H1 (cell line): ENCODE results near the gene BASP1. TPM values are rescaled to one million over a fixed set of nuclear protein-coding genes. Genes with fewer than 3 reads are reported as not detected.

Source experiments
- CTCF ChIA-PET: fragments of 300-600 bp; sonication (Branson Sonifier 250); formaldehyde crosslinking; loops from one replicate; lab custom pipeline; 2021; ENCODE audit not compliant: partially characterized antibody; lab: Charles Lee
- POLR2A ChIA-PET: fragments of 300-600 bp; sonication (Branson Sonifier 250); formaldehyde crosslinking; loops from one replicate; lab custom pipeline; 2021; ENCODE audit warnings: inconsistent platforms; ENCODE audit not compliant: partially characterized antibody; lab: Charles Lee
- DNase-seq, 2 experiments: peaks; one replicate each; pipeline versions ENCODE4 v3.0.0 to v3.0.0-alpha.2; 2010 to 2022; ENCODE audit warnings: low spot score in 2 of 2, low read depth in 1 of 2, mixed read lengths in 1 of 2
- FAIRE-seq: peaks from 2 replicates; lab custom pipeline; 2011; peaks lifted over from hg19 to GRCh38; lab: Jason Lieb, UNC
- H2AFZ ChIP-seq: 2 replicates; pipeline ENCODE4 v1.8.1; 2012; ENCODE audit warnings: low read length, inconsistent platforms
- H2AK5ac ChIP-seq: 2 replicates; pipeline ENCODE4 v1.6.1; 2013; ENCODE audit warnings: low read depth, low read length
- H2BK120ac ChIP-seq: replicated peaks from 2 replicates; pipeline ENCODE3; 2013; ENCODE audit warnings: low read depth, low read length, inconsistent platforms
- H2BK12ac ChIP-seq: 2 replicates; pipeline ENCODE4 v1.6.1; 2013; ENCODE audit warnings: low read depth, low read length
- H2BK15ac ChIP-seq: 2 replicates; pipeline ENCODE4 v1.6.1; 2013; ENCODE audit warnings: low read length
- H2BK20ac ChIP-seq: 2 replicates; pipeline ENCODE4 v1.6.1; 2013; ENCODE audit warnings: low read length
- H2BK5ac ChIP-seq: 2 replicates; pipeline ENCODE4 v1.6.1; 2013; ENCODE audit warnings: low read depth, low read length
- H3K14ac ChIP-seq: 2 replicates; pipeline ENCODE4 v1.6.1; 2013; ENCODE audit warnings: inconsistent platforms; ENCODE audit not compliant: insufficient read length
- H3K18ac ChIP-seq: 2 replicates; pipeline ENCODE4 v1.6.1; 2013; ENCODE audit warnings: low read length; ENCODE audit errors: extremely low read depth
- H3K23ac ChIP-seq: 2 replicates; pipeline ENCODE4 v1.6.1; 2013; ENCODE audit warnings: inconsistent platforms; ENCODE audit not compliant: insufficient read length
- H3K23me2 ChIP-seq: 2 replicates; pipeline ENCODE4 v1.6.1; 2013; ENCODE audit warnings: low read depth, low read length
- H3K27ac ChIP-seq: 2 replicates; pipeline ENCODE4 v1.6.1; 2011; ENCODE audit warnings: low read depth, low read length, inconsistent platforms
- H3K27me3 ChIP-seq, 4 experiments: replicated peaks in 1 of 4; 1 replicate in 1 of 4; 2 replicates in 3 of 4; pipeline versions ENCODE4 v1.6.1 to v1.8.1; 2011 to 2013; ENCODE audit warnings: low read length in 3 of 4, mild to moderate bottlenecking in 3 of 4, inconsistent platforms in 2 of 4, mixed read lengths in 2 of 4, moderate library complexity in 1 of 4; ENCODE audit not compliant: control insufficient read depth in 3 of 4, insufficient read depth in 3 of 4; ENCODE audit errors: extremely low read depth in 1 of 4
- H3K36me3 ChIP-seq, 4 experiments: 2 replicates each; pipeline versions ENCODE4 v1.6.1 to v1.8.1; 2011 to 2013; ENCODE audit warnings: mild to moderate bottlenecking in 4 of 4, low read length in 3 of 4, moderate library complexity in 2 of 4, control low read depth in 1 of 4, inconsistent platforms in 1 of 4; ENCODE audit not compliant: insufficient read depth in 4 of 4, control insufficient read depth in 2 of 4
- H3K4ac ChIP-seq: replicated peaks from 2 replicates; pipeline ENCODE3; 2013; ENCODE audit warnings: low read length, low read depth, mixed read lengths, inconsistent platforms; ENCODE audit not compliant: insufficient read length
- H3K4me1 ChIP-seq, 4 experiments: replicated peaks in 1 of 4; 1 replicate in 1 of 4; 2 replicates in 3 of 4; pipeline versions ENCODE4 v1.6.1 to v1.8.1; 2011 to 2013; ENCODE audit warnings: low read length in 3 of 4, inconsistent platforms in 2 of 4, mixed read lengths in 1 of 4; ENCODE audit not compliant: insufficient read depth in 4 of 4, control insufficient read depth in 3 of 4
- H3K4me2 ChIP-seq, 2 experiments: 2 replicates each; pipeline versions ENCODE4 v1.6.1 to v1.8.1; 2011 to 2013; ENCODE audit warnings: low read depth in 2 of 2, low read length in 2 of 2, control low read depth in 1 of 2, inconsistent platforms in 1 of 2, mild to moderate bottlenecking in 1 of 2; ENCODE audit not compliant: insufficient read depth in 1 of 2
- H3K4me3 ChIP-seq, 4 experiments: fragments of 200-600, 300-600 bp in 1 of 4; sonication (generic), shearing (Covaris generic), sonication (Bioruptor Twin) in 1 of 4; 2 replicates each; pipeline versions ENCODE4 v1.5.1 to v1.8.1; 2011 to 2016; ENCODE audit warnings: low read length in 4 of 4, low read depth in 3 of 4, control low read depth in 2 of 4, inconsistent platforms in 2 of 4, mild to moderate bottlenecking in 2 of 4, mixed read lengths in 1 of 4, moderate library complexity in 1 of 4; ENCODE audit not compliant: insufficient read depth in 2 of 4; ENCODE audit errors: extremely low read depth in 1 of 4
- H3K56ac ChIP-seq: replicated peaks from 2 replicates; pipeline ENCODE3; 2013; ENCODE audit warnings: low read depth, mild to moderate bottlenecking, mixed read lengths, low read length, inconsistent platforms; ENCODE audit not compliant: insufficient read length
- H3K79me1 ChIP-seq: 2 replicates; pipeline ENCODE4 v1.6.1; 2013; ENCODE audit warnings: low read depth, low read length, control low read depth
- H3K79me2 ChIP-seq, 2 experiments: 2 replicates each; pipeline versions ENCODE4 v1.6.1 to v1.8.1; 2012 to 2013; ENCODE audit warnings: low read length in 2 of 2, mild to moderate bottlenecking in 2 of 2, inconsistent platforms in 1 of 2; ENCODE audit not compliant: insufficient read depth in 2 of 2, control insufficient read depth in 1 of 2
- H3K9ac ChIP-seq, 4 experiments: replicated peaks in 1 of 4; 1 replicate in 1 of 4; 2 replicates in 3 of 4; pipeline versions ENCODE4 v1.6.1 to v1.8.1; 2011 to 2013; ENCODE audit warnings: low read depth in 3 of 4, low read length in 3 of 4, control low read depth in 2 of 4, mild to moderate bottlenecking in 2 of 4, moderate library complexity in 2 of 4, inconsistent platforms in 1 of 4; ENCODE audit errors: extremely low read depth in 1 of 4
- H3K9me3 ChIP-seq, 2 experiments: 2 replicates each; pipeline versions ENCODE4 v1.6.1 to v1.8.1; 2012 to 2013; ENCODE audit warnings: mild to moderate bottlenecking in 2 of 2, moderate library complexity in 2 of 2, control low read depth in 1 of 2, inconsistent platforms in 1 of 2, low read depth in 1 of 2, low read length in 1 of 2, mixed read lengths in 1 of 2; ENCODE audit not compliant: insufficient read depth in 2 of 2
- H4K20me1 ChIP-seq, 2 experiments: replicated peaks in 1 of 2; 2 replicates each; pipeline versions ENCODE3 to v1.8.1; 2011 to 2013; ENCODE audit warnings: inconsistent platforms in 2 of 2, low read length in 2 of 2, mild to moderate bottlenecking in 1 of 2; ENCODE audit not compliant: insufficient read depth in 2 of 2, control insufficient read depth in 1 of 2
- H4K5ac ChIP-seq: 2 replicates; pipeline ENCODE4 v1.6.1; 2013; ENCODE audit warnings: low read length, low read depth, mixed read lengths, inconsistent platforms; ENCODE audit not compliant: insufficient read length
- H4K8ac ChIP-seq: 2 replicates; pipeline ENCODE4 v1.8.0; 2013; ENCODE audit warnings: mild to moderate bottlenecking, moderate library complexity, low read length, inconsistent platforms; ENCODE audit not compliant: insufficient read depth; ENCODE audit errors: extremely low read depth
- H4K91ac ChIP-seq: replicated peaks from 2 replicates; pipeline ENCODE3; 2013; ENCODE audit warnings: low read length, mixed read lengths, inconsistent platforms; ENCODE audit not compliant: insufficient read length
- MAFK ChIP-seq: IDR thresholded peaks from 2 replicates; pipeline ENCODE4 v1.6.1; 2012; ENCODE audit warnings: low read depth, mild to moderate bottlenecking, improper control_type of control experiment, low read length
- SIX5 ChIP-seq: IDR thresholded peaks from 2 replicates; pipeline ENCODE4 v1.6.1; 2011; ENCODE audit warnings: mild to moderate bottlenecking, low read depth, low read length
- TAF7 ChIP-seq: optimal IDR thresholded peaks from 2 replicates; pipeline ENCODE3; 2011; ENCODE audit warnings: low read depth, mild to moderate bottlenecking, inconsistent platforms, low read length, moderate library complexity, borderline replicate concordance
- USF2 ChIP-seq: IDR thresholded peaks from 2 replicates; pipeline ENCODE4 v1.6.1; 2011; ENCODE audit warnings: low read length, improper control_type of control experiment
- WGBS, 2 experiments: shearing (Covaris generic) in 1 of 2; methylation state at CpG; one replicate each; pipeline versions ENCODE4 v1.1.6 to v1.1.7; 2013 to 2015; ENCODE audit warnings: low lambda C conversion rate in 2 of 2, mixed read lengths in 2 of 2, inconsistent platforms in 1 of 2, low coverage in 1 of 2, missing lambda C conversion rate in 1 of 2; ENCODE audit not compliant: insufficient replicate concordance in 2 of 2, insufficient coverage in 1 of 2, insufficient read length in 1 of 2; ENCODE audit errors: extremely low coverage in 1 of 2, missing lambda C conversion rate in 1 of 2; 5-methylcytosine and 5-hydroxymethylcytosine counted together
- polyA plus RNA-seq, 7 experiments: library from polyadenylated mRNA; depleted of rRNA in 3 of 7; stranded (reverse) in 5 of 7; unstranded in 2 of 7; fragments of >200 nt in 5 of 7; fragments of 200-250 nt in 2 of 7; gene quantifications; 1 replicate in 5 of 7; 2 replicates in 1 of 7; 4 replicates in 1 of 7; pipeline versions ENCODE4 v1.2.1 to v1.2.3, GENCODE V29; 2011 to 2013; ENCODE audit warnings: missing spikeins in 2 of 7, mixed read lengths in 2 of 7
- total RNA-seq: library from RNA; stranded (reverse); fragmentation: NEBNext Ultra II Directional; extraction: Animal tissue kit (Norgen Biotek cat#: 25700); gene quantifications from 2 replicates; pipeline ENCODE4 v1.2.1, GENCODE V29; 2021
- TF ChIP-seq, protein P1 (sequence below): IDR thresholded peaks from 2 replicates; pipeline ENCODE4 v1.6.1; 2012; ENCODE audit warnings: inconsistent platforms

The BASP1 gene
- total and polyA plus RNA-seq, 2 of the 8 experiments (the other 6 are each of a cell fraction or from before 2014, with no cell fraction given) = 95.2 to 104 TPM

DNA sequence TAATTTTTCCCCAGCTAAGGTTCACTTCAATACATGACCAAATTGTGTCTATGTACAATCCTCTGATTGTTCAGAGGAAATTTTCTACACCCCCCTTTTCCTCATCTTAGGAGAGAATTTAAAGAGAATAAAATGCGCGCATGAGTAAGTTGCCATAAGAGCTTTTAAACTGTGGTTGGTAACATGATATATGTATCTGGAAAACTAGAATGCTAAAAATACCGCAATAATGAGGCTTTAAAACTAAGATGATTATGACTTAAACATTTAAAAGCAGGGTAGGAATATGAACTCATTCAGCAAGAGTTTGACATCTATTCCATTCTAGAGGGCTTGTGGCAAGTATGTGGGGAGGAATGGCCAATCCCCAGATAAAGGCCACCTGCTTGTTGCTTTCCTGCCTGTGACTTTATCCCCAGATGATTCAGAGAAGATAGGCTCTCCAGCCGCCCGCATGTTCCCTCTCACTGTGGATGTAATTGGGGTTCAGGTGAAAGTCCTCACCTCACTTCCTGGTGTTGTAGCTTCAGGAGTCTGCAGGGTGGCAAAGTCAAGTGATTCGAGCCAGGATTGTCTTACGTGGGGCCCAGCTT lies 26.5 kb upstream of the BASP1 start:
- Histone ChIP-seq H3K27ac (no peak overlapping the region), H3K9me3 (no peaks in the 10 kb centered on the region), H3K14ac (no peak overlapping the region), H4K20me1 (no peaks in the 10 kb centered on the region), H2BK5ac (no peak overlapping the region), H4K8ac (no peak overlapping the region), H2BK20ac (no peak overlapping the region), H3K56ac (no peak overlapping the region), H3K9ac (no peak overlapping the region), H3K27me3 (no peaks in the 10 kb centered on the region), H3K36me3 (no peaks in the 10 kb centered on the region), H4K91ac (peak overlapping the region; percentile 29), H2BK12ac (peak overlapping the region; percentile 55; the same call in 1 of the 2 replicates), H2BK120ac (no peak overlapping the region), H3K4me1 (peaks cover 0 to 8% (median 2%) of the 10 kb centered on the region in 4 experiments; a peak in 4 of 7 replicates), H2AK5ac (no peak overlapping the region), H3K23ac (no peak overlapping the region), H2AFZ (no peak overlapping the region), H3K4me2 (no peak overlapping the region), H3K4me3 (no peak overlapping the region), H3K79me1 (no peaks in the 10 kb centered on the region), H4K5ac (no peak overlapping the region), H3K18ac (no peak overlapping the region), H3K4ac (peak overlapping the region; percentile 21), H2BK15ac (0 out of 2 replicates have a peak overlapping the region, but pooled peaks have one; percentile 10), H3K79me2 (no peaks in the 10 kb centered on the region), H3K23me2 (no peaks in the 10 kb centered on the region)
- POLR2A ChIA-PET = no interaction called here
- DNase-seq (no peak), FAIRE-seq (no peak)
- TF ChIP-seq, protein P1, sequence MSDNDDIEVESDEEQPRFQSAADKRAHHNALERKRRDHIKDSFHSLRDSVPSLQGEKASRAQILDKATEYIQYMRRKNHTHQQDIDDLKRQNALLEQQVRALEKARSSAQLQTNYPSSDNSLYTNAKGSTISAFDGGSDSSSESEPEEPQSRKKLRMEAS = no peak
- TF ChIP-seq MAFK (no peak), SIX5 (no peak), TAF7 (no peak), USF2 (no peak)
- WGBS, 2 experiments = 84% methylated on average over 7 of the region's 7 CpGs; no CpG with 5 or more reads in 1 of the 2 experiments
- CTCF ChIA-PET = interaction anchor here (0.6 to 4.9 kb wide), 67 partner anchors 11 to 707 kb away, joined by 3 to 60 read pairs (median 5); partner anchors contain the start of gene MYO10
